ENCODE data around the gene PITX1. TPM values are rescaled to one million over a fixed set of nuclear protein-coding genes. Genes with fewer than 3 reads are reported as not detected.
A peak's percentile ranks its signal among the peaks of the same experiment; 100 is the strongest.

Gene PITX1
- polyA plus RNA-seq, 3 donors from 2014 or later = not detected

DNA sequence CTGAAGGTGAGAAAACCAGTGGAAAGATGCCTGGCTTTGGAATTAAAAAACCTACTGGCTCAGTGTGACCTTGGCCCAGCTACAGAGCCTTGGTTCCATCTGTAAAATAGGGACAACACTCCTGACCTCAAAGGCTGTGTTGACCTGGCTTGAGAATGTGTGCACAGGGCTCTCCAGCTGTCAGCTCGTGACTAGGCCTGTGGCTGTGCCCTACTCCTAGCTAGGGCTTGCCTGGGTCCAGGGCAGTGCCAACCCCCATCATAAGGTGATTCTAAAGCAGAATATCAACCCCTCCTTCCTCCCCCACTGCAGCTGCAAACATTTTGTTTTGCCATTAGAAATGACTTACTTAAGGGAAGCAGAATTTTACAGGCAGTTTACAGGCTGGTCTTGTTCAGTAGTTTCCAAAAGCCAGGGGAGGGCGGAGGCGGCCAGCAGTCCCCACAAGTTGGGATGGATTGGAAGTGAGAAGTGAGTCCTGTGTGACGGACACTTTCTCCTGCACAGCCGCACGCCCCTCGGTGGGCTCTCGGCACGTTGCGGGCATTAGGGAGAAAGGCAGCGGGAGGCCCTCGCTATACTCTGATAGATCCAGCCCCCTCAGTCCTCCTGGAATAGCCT is 7.3 kb downstream of the PITX1 start:
- H3K27me3 Mint-ChIP-seq (ENCODE audit: low read depth in 3 of 3) = peaks cover 8 to 22% (median 17%) of the 10 kb centered on the region in 3 donors
- no peak for DNase-seq
- no peak overlapping the region for H3K27ac Mint-ChIP-seq
- peaks cover 0 to 6% (median 4%) of the 10 kb centered on the region in 3 donors for H3K36me3 Mint-ChIP-seq
- H3K4me3 Mint-ChIP-seq = no peak overlapping the region
- H3K9me3 Mint-ChIP-seq = no peaks in the 10 kb centered on the region
- H3K4me1 Mint-ChIP-seq = peaks cover 6 to 9% of the 10 kb centered on the region in 2 donors

DNA sequence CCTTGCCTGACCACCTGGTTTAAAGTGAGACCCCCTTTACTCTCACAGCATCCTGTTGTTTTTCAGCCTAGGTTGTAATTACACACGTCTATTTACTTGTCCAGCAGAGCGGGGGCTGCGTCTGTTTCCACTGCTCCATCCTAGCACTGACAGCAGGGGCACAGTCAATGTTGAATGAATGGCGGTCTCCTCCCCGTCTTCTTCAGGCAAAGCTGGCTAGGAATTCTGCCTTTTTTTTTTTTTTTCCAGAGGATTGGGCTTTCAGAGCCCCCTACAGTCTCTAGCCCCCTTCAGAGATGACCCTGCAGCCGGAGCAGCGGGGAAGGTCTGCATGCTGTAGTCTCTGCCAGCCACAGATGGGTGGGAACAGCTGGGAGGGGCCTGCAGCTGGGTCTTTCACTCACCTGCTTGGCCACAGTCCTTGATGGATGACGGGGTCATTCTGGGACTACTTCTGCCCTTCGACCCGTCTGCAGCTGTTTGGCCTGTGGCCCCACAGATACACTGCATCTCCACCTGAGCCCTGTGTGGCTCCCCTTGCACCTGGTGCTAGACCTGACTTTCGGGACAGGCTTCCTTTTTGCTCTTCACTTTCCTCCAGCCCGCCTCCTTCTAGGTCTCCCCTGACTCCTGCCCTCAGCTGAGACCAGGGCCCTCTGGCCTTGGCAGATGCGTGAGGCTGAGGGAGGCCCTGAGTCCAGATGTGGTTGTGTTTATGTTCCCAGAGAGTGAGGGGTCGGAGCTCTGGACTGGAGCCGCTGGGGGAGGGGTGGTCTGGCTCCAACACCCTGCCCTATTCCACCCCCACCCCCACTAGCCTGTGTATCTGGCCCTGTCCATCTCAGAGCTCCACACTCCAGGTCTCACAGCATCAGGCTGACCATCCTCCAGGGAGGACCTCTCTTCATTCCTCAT is 8.0 kb downstream of the PITX1 start:
- Mint-ChIP-seq H3K9me3 (no peaks in the 10 kb centered on the region), H3K36me3 (peaks cover 0 to 6% (median 4%) of the 10 kb centered on the region in 3 donors), H3K27ac (no peak overlapping the region), H3K4me1 (peaks cover 5 to 8% of the 10 kb centered on the region in 2 donors), H3K4me3 (no peak overlapping the region), H3K27me3 (ENCODE audit: low read depth in 3 of 3) (peaks cover 8 to 19% (median 14%) of the 10 kb centered on the region in 3 donors)
- no peak for DNase-seq

GRCh38 chr5:135024956-135025729 is 8.9 kb downstream of the PITX1 start:
- Mint-ChIP-seq H3K4me1 (peaks cover 5 to 6% of the 10 kb centered on the region in 2 donors), H3K4me3 (no peak overlapping the region), H3K36me3 (peaks cover 0 to 6% (median 4%) of the 10 kb centered on the region in 3 donors), H3K9me3 (no peaks in the 10 kb centered on the region), H3K27ac (no peak overlapping the region), H3K27me3 (ENCODE audit: low read depth in 3 of 3) (peaks cover 8 to 17% (median 14%) of the 10 kb centered on the region in 3 donors)
- DNase-seq = no peak

GRCh38 chr5:135020111-135020895 is 13.7 kb downstream of the PITX1 start:
- no peaks in the 10 kb centered on the region for H3K9me3 Mint-ChIP-seq
- no peaks in the 10 kb centered on the region for H3K4me1 Mint-ChIP-seq
- no peak overlapping the region for H3K4me3 Mint-ChIP-seq
- H3K27me3 Mint-ChIP-seq (ENCODE audit: low read depth in 3 of 3) = peaks cover 0 to 4% (median 1%) of the 10 kb centered on the region in 3 donors
- DNase-seq = no peak
- peaks cover 0 to 4% (median 0%) of the 10 kb centered on the region in 3 donors for H3K36me3 Mint-ChIP-seq
- H3K27ac Mint-ChIP-seq = no peak overlapping the region

GRCh38 chr5:135019314-135019713 is 14.7 kb downstream of the PITX1 start:
- Mint-ChIP-seq H3K9me3 (no peaks in the 10 kb centered on the region), H3K27me3 (ENCODE audit: low read depth in 3 of 3) (peaks cover 0 to 3% (median 0%) of the 10 kb centered on the region in 3 donors), H3K36me3 (peaks cover 0 to 4% (median 0%) of the 10 kb centered on the region in 3 donors), H3K4me3 (no peak overlapping the region), H3K27ac (no peak overlapping the region), H3K4me1 (no peaks in the 10 kb centered on the region)
- DNase-seq = no peak

DNA sequence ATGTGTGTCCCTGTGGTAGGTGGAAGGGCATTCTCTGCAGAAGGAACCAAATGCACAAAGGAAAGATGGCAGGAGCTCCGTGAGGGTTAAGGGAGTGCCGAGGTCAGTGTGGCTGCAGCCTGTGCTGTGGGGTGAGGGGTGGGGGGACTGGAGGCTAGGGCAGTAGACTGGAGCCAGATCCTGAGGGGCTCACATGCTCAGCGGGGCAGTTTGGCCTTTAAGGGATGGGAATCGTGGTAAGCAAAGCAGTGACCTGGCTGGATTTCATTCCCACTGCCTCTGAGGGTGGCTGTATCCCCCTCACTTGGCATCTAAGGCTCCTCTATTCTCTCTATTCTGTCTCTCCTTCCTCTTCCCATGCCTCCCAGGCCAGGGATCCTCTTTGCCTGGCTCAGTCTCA is 15.6 kb downstream of the PITX1 start:
- no peaks in the 10 kb centered on the region for H3K4me1 Mint-ChIP-seq
- H3K36me3 Mint-ChIP-seq = peaks cover 0 to 4% (median 0%) of the 10 kb centered on the region in 3 donors
- H3K27ac Mint-ChIP-seq = no peak overlapping the region
- DNase-seq = no peak
- peaks cover 0 to 1% (median 1%) of the 10 kb centered on the region in 3 donors for H3K27me3 Mint-ChIP-seq (ENCODE audit: low read depth in 3 of 3)
- H3K4me3 Mint-ChIP-seq = no peak overlapping the region
- H3K9me3 Mint-ChIP-seq = no peaks in the 10 kb centered on the region

DNA sequence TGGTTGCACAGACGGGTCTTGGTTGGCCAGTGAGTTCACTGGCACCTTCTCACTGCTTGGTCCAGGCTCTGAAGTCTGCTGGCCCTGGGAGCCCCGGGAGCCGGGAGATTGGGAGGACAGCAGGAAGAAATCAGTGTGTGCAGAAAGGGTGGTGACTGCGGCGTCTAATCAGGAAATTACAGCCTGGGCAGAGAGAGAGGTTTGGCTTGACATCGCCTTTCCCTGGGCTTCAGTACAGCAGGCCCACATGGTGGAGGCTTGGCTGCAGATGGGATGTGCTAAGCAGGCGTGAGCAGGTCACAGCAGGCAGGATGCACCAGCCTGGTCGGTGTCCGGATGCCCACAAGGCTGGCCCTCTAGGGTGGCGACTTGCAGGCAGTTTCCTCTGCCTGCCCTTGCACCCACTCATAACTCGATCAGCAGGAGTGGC is 17.2 kb downstream of the PITX1 start:
- Mint-ChIP-seq H3K4me1 (no peaks in the 10 kb centered on the region), H3K4me3 (no peak overlapping the region), H3K9me3 (no peaks in the 10 kb centered on the region), H3K36me3 (peaks cover 0 to 4% (median 0%) of the 10 kb centered on the region in 3 donors), H3K27me3 (ENCODE audit: low read depth in 3 of 3) (peaks cover 0 to 2% (median 1%) of the 10 kb centered on the region in 3 donors), H3K27ac (no peak overlapping the region)
- DNase-seq = no peak

DNA sequence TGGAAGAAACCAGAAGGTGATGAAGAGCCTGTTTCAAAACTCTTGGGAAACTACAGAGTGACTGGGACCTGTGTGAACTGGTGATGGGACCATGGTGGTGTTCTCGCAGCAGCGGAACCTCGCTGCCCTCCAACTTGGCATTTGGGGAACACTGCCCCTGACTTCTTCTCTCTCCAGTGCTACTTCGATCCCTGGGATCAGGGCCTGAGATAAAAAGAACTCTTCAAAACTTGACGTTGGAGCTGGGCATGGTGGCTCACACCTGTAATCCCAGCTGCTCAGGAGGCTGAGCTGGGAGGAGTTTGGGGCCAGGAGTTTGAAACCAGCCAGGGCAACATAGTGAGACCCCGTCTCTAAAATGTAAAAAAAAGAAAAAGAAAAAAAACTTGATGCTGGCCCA is 18.1 kb downstream of the PITX1 start:
- Mint-ChIP-seq H3K4me3 (no peak overlapping the region), H3K9me3 (no peaks in the 10 kb centered on the region), H3K36me3 (peaks cover 0 to 4% (median 0%) of the 10 kb centered on the region in 3 donors), H3K27ac (no peak overlapping the region), H3K4me1 (no peaks in the 10 kb centered on the region), H3K27me3 (ENCODE audit: low read depth in 3 of 3) (peaks cover 0 to 2% (median 1%) of the 10 kb centered on the region in 3 donors)
- DNase-seq = no peak

DNA sequence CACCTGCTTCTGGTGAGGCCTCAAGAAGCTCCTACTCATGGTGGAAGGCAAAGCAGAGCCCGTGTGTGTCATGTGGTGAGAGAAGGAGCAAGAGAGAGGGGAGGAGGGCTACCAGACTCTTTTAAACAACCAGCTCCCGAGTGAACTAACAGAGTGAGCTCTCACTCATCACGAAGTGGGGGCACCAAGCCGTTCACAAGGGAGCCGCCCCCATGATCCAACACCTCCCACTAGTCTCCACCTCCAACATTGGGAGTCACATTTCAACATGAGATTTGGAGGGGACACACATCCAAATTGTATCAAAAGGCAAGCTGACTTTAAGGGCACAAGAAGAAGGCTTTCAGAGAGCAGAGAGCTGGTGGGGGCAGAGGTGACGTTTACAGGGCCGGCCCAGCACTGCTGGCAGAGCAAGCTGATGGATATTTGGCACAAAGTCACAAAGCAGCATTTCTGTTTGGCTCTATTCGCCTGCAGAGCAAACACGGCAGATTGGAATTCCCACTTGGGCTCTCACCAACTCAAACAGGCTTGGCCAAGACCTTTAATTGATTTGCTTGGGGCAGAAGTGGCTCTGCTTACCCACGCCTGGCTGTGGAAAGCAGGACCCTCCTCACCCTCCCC is 20.0 kb downstream of the PITX1 start:
- Mint-ChIP-seq H3K27ac (no peak overlapping the region), H3K27me3 (ENCODE audit: low read depth in 3 of 3) (peaks cover 1 to 2% (median 2%) of the 10 kb centered on the region in 3 donors), H3K4me1 (no peaks in the 10 kb centered on the region)

GRCh38 chr5:135013445-135013844 is 20.6 kb downstream of the PITX1 start:
- no peaks in the 10 kb centered on the region for H3K36me3 Mint-ChIP-seq
- H3K4me3 Mint-ChIP-seq = no peak overlapping the region
- no peak for DNase-seq
- H3K4me1 Mint-ChIP-seq = no peaks in the 10 kb centered on the region
- H3K27ac Mint-ChIP-seq = no peak overlapping the region
- H3K9me3 Mint-ChIP-seq = no peaks in the 10 kb centered on the region
- H3K27me3 Mint-ChIP-seq (ENCODE audit: low read depth in 3 of 3) = peaks cover 1 to 2% (median 2%) of the 10 kb centered on the region in 3 donors

More for the DNA sequence above, 20.0 kb downstream of the PITX1 start:
- H3K9me3 Mint-ChIP-seq = no peaks in the 10 kb centered on the region
- peaks cover 0 to 4% (median 0%) of the 10 kb centered on the region in 3 donors for H3K36me3 Mint-ChIP-seq
- no peak overlapping the region for H3K4me3 Mint-ChIP-seq
- DNase-seq = no peak

DNA sequence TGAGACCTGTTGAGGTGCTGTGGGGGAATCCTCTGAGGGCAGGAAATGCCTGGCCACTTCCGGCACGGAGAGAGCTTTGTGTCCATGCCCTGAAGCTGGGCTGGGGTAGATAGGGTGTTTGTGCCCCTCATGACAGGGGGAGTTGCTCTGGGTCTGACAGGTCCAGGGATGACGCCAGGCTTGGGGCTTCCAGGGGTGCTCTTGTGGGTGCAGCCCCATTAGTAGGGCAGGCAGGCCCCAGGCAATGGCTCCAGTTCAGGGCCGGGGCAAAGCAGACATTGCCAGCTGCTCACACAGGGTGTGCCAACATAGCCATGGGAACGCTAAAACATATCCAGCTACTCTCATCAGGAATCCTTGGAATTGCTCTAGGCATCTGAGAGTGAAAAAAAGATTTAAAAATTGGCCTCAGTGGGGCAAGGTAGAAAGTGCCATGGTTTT is 21.1 kb downstream of the PITX1 start:
- Mint-ChIP-seq H3K4me3 (no peak overlapping the region), H3K36me3 (no peaks in the 10 kb centered on the region), H3K9me3 (no peaks in the 10 kb centered on the region), H3K27ac (peak overlapping the region in 1 of 6 donors; percentile 41), H3K27me3 (ENCODE audit: low read depth in 3 of 3) (peaks cover 1 to 2% (median 2%) of the 10 kb centered on the region in 3 donors), H3K4me1 (no peaks in the 10 kb centered on the region)
- DNase-seq = no peak

DNA sequence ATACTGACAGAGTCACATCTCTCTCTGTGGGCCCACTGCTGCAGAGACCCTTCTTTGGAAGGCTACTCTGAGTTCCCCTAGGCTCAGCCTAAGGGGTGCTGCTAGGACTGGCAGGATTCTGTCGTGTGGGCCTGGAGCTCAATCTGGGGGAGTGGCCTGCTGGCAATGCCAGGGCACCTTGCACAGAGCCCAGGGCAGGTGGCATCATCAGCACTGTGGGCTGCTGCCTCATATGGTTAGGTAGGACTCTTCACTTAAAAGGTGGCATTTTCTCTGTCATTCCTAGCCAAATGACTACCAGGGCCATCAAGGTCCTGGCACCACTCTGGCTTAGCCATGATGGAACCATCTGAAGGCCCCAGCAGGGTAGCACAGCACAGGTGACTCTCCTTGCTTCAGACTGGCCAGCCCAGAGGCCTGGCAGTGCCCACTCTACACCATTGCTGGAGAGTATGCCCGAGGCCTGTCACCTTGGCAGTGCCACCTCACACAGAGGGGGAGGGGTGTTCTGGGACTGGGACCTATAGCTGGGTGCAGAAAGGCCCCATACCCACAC is 21.9 kb downstream of the PITX1 start:
- Mint-ChIP-seq H3K4me1 (no peaks in the 10 kb centered on the region), H3K36me3 (no peaks in the 10 kb centered on the region), H3K4me3 (no peak overlapping the region), H3K27ac (no peak overlapping the region), H3K27me3 (ENCODE audit: low read depth in 3 of 3) (peaks cover 1 to 2% (median 2%) of the 10 kb centered on the region in 3 donors), H3K9me3 (no peaks in the 10 kb centered on the region)
- DNase-seq = no peak
